ENCODE measurements around the gene CEP152. TPM values are rescaled to one million over a fixed set of nuclear protein-coding genes. Genes with fewer than 3 reads are reported as not detected.

CEP152 gene
- total and polyA plus RNA-seq, 2 of the 13 experiments (the other 11 are each of a cell fraction or from before 2014, with no cell fraction given), result 1.3 to 14.7 TPM

GRCh38 chr15:48696627-48697312, 114.1 kb downstream of the CEP152 start:
- DNase-seq (ENCODE audit: low spot score), result no peak
- ChIA-PET POLR2A (no interaction called here), CTCF (ENCODE audit: low intra/inter-chr PET ratio, low total read pairs) (no interaction called here)
- H3K79me2 ChIP-seq (ENCODE audit: insufficient read depth, low read length), result no peaks in the 10 kb centered on the region
- 45% methylated on average over 3 of the region's 3 CpGs for WGBS (ENCODE audit: low lambda C conversion rate)
- H3K27ac ChIP-seq (ENCODE audit: extremely low read length, insufficient read depth, low read length), result no peak overlapping the region
- H3K4me1 ChIP-seq (ENCODE audit: insufficient read depth, low read length), result no peaks in the 10 kb centered on the region
- H3K4me3 ChIP-seq (replicated peaks in 1 of 3; ENCODE audit: insufficient read depth in 1 of 3, low read depth in 2 of 3, low read length in 3 of 3), result no peak overlapping the region
- intact Hi-C loops (cut with micrococcal nuclease; ENCODE audit: unreplicated experiment) (no loop called here), in situ Hi-C loops (cut with HindIII; ENCODE audit: extremely low pct_ligation_motif_present, low pct_unique_long_range_greater_than_20kb) (no loop called here)
- H3K9ac ChIP-seq (ENCODE audit: insufficient read depth, low read depth, low read length), result no peak overlapping the region
- FAIRE-seq, result no peak
- H3K9me3 ChIP-seq (ENCODE audit: low read length), result no peaks in the 10 kb centered on the region
- no TSS peak for BruUV-seq (replicated peaks)
- TF ChIP-seq AHDC1 (CRISPR knock-in tag; IDR thresholded peaks at IDR 0.05; ENCODE audit: borderline replicate concordance) (no peak), ZNF562 (CRISPR knock-in tag; IDR thresholded peaks at IDR 0.05; ENCODE audit: borderline replicate concordance) (no peak), TCF7L2 (IDR thresholded peaks at IDR 0.05; ENCODE audit: low read depth, low read length) (no peak), MAF1 (CRISPR knock-in tag; IDR thresholded peaks at IDR 0.05; ENCODE audit: borderline replicate concordance) (no peak), ZSCAN5A (CRISPR knock-in tag; IDR thresholded peaks at IDR 0.05; ENCODE audit: borderline replicate concordance) (peak; percentile 66; the same call in 1 of the 2 replicates), ATF7-NPFF (CRISPR knock-in tag; IDR thresholded peaks at IDR 0.05; ENCODE audit: low read depth) (no peak), ZNF660 (CRISPR knock-in tag; IDR thresholded peaks at IDR 0.05; ENCODE audit: borderline replicate concordance, low read depth) (no peak)
- H3K36me3 ChIP-seq (replicated peaks in 1 of 2; ENCODE audit: control insufficient read depth in 1 of 2, insufficient read depth in 2 of 2, low read length in 2 of 2), result no peaks in the 10 kb centered on the region
- no peaks in the 10 kb centered on the region for H4K20me1 ChIP-seq (ENCODE audit: insufficient read depth, low read length)
- H3K4me2 ChIP-seq (ENCODE audit: low read depth, low read length), result no peak overlapping the region
- no peak for ATAC-seq
- H3K27me3 ChIP-seq (ENCODE audit: control insufficient read depth in 1 of 2, insufficient read depth in 2 of 2, low read length in 2 of 2), result no peaks in the 10 kb centered on the region
- H2AFZ ChIP-seq (ENCODE audit: low read length), result no peak overlapping the region
